ENCODE results near the gene CERS6.

GRCh38 chr2:168702579-168702978, 246.5 kb downstream of the CERS6 start:
- TF ChIP-seq ZFP3 (CRISPR knock-in tag; IDR thresholded peaks at IDR 0.05) (no peak), ARNTL (CRISPR knock-in tag; IDR thresholded peaks at IDR 0.05; ENCODE audit: borderline replicate concordance, low read depth) (no peak), RARB (CRISPR knock-in tag; IDR thresholded peaks at IDR 0.05) (no peak), GLIS3 (CRISPR knock-in tag; IDR thresholded peaks at IDR 0.05) (no peak), PATZ1 (CRISPR knock-in tag; IDR thresholded peaks at IDR 0.05; ENCODE audit: borderline replicate concordance) (no peak), ISL1 (CRISPR knock-in tag; IDR thresholded peaks at IDR 0.05) (no peak), SNAI2 (CRISPR knock-in tag; IDR thresholded peaks at IDR 0.05) (no peak), ZC3H10 (CRISPR knock-in tag; IDR thresholded peaks at IDR 0.05) (no peak), BACH2 (CRISPR knock-in tag; IDR thresholded peaks at IDR 0.05; ENCODE audit: borderline replicate concordance) (no peak), ESRRG (CRISPR knock-in tag; IDR thresholded peaks at IDR 0.05) (no peak), ZNF565 (CRISPR knock-in tag; conservative IDR thresholded peaks at IDR 0.05; ENCODE audit: low read depth) (no peak)
- TF ChIP-seq, protein P1, sequence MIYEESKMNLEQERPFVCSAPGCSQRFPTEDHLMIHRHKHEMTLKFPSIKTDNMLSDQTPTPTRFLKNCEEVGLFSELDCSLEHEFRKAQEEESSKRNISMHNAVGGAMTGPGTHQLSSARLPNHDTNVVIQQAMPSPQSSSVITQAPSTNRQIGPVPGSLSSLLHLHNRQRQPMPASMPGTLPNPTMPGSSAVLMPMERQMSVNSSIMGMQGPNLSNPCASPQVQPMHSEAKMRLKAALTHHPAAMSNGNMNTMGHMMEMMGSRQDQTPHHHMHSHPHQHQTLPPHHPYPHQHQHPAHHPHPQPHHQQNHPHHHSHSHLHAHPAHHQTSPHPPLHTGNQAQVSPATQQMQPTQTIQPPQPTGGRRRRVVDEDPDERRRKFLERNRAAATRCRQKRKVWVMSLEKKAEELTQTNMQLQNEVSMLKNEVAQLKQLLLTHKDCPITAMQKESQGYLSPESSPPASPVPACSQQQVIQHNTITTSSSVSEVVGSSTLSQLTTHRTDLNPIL (CRISPR knock-in tag; IDR thresholded peaks at IDR 0.05; ENCODE audit: low read depth): no peak
- TF ChIP-seq, protein P2, sequence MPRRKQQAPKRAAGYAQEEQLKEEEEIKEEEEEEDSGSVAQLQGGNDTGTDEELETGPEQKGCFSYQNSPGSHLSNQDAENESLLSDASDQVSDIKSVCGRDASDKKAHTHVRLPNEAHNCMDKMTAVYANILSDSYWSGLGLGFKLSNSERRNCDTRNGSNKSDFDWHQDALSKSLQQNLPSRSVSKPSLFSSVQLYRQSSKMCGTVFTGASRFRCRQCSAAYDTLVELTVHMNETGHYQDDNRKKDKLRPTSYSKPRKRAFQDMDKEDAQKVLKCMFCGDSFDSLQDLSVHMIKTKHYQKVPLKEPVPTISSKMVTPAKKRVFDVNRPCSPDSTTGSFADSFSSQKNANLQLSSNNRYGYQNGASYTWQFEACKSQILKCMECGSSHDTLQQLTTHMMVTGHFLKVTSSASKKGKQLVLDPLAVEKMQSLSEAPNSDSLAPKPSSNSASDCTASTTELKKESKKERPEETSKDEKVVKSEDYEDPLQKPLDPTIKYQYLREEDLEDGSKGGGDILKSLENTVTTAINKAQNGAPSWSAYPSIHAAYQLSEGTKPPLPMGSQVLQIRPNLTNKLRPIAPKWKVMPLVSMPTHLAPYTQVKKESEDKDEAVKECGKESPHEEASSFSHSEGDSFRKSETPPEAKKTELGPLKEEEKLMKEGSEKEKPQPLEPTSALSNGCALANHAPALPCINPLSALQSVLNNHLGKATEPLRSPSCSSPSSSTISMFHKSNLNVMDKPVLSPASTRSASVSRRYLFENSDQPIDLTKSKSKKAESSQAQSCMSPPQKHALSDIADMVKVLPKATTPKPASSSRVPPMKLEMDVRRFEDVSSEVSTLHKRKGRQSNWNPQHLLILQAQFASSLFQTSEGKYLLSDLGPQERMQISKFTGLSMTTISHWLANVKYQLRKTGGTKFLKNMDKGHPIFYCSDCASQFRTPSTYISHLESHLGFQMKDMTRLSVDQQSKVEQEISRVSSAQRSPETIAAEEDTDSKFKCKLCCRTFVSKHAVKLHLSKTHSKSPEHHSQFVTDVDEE (CRISPR knock-in tag; IDR thresholded peaks at IDR 0.05): no peak
